HG03442 (cell line): ENCODE data around the gene OR2D3.
"Not testable (repeated sequence)": the region's sequence is repeated elsewhere in the genome, so short reads cannot be mapped to it uniquely, and the experiment has no call there.

ENCODE experiments used
- ATAC-seq: cut with Tn5 transposase; IDR thresholded peaks from one replicate; pipeline ENCODE4 v1.9.1; 2021; ENCODE audit warnings: mild to moderate bottlenecking, moderate library complexity; ENCODE audit not compliant: unreplicated experiment

Gene OR2D3, protein sequence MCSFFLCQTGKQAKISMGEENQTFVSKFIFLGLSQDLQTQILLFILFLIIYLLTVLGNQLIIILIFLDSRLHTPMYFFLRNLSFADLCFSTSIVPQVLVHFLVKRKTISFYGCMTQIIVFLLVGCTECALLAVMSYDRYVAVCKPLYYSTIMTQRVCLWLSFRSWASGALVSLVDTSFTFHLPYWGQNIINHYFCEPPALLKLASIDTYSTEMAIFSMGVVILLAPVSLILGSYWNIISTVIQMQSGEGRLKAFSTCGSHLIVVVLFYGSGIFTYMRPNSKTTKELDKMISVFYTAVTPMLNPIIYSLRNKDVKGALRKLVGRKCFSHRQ

DNA sequence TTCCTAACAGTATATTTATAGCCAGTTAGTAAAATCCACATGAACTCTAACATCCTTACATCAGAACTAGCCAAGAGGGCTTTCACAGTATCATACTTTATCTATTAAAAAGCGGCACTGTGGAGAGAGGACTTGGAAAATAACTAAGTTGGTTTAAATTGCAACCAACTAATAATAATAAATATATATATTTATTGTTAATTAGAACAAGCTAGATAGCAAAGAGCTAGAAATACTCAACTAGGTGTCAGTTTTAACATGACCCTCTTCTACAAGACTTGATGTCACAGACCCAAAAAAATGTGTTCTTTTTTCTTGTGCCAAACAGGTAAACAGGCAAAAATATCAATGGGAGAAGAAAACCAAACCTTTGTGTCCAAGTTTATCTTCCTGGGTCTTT lies at the start of gene OR2D3:
Gene OR2D3 (plus strand): TSS at position 301 of the 400 bp plus-strand sequence. CDS start 0 bp downstream, at position 301.
- ATAC-seq, result no peak

DNA sequence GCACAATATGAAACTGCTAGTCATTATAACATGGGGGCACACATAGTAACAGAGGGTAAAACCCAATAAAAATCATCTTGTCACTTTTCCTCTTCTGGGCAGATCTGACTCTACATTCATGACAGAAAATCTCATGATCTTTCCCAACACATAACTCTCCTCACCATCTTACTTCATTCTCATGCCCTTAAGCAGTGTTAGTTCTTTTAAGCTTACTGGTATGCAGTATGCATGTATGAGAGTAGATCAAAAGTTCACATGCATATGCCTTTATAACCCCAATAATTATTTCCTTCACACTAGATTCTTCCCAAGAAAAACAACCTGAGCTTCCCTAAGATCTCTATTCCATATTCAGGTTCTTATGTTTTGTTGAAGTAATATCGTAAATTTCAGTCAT lies 49.5 kb upstream of the OR2D3 start:
- no peak for ATAC-seq

DNA sequence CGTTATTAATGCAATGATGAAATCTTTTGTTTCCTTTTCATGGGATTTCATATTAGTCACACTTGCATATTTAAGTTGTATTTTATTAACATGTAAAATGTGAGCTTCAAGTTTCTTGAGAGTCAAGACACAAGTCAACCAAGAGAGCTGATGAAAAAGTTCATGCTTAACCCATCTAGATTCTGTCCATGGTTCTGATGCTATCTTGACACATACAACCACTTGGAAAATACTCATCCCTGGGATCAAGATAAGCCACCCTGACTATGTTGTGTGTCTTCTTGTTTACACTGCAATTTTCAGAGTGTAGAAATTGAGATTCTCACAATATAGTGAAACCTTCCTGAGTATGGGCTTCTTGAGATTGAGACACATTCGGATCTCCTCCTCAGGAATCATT lies 45.0 kb upstream of the OR2D3 start:
- no peak for ATAC-seq

DNA sequence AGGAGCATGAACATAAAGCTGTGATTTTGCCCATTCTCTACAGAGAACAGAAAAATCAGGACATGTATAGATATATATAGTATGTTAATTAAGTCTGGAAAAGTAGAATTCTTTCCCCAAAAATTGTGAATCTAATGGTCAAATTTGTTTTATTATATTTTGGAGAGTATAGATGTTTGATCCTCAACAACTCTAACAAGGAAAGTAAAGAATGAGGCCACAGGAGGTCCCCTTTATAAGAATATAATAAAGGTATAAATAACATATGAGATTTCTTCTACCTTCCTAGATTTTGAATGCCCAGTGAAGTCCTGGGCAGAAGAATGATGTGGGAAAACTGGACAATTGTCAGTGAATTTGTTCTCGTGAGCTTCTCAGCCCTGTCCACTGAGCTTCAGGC lies 44.5 kb upstream of the OR2D3 start, which contains the start of gene OR10A4:
Gene OR10A4 (plus strand): TSS at position 301 of the 400 bp plus-strand sequence. CDS start 23 bp downstream, at position 324.
- no peak for ATAC-seq

DNA sequence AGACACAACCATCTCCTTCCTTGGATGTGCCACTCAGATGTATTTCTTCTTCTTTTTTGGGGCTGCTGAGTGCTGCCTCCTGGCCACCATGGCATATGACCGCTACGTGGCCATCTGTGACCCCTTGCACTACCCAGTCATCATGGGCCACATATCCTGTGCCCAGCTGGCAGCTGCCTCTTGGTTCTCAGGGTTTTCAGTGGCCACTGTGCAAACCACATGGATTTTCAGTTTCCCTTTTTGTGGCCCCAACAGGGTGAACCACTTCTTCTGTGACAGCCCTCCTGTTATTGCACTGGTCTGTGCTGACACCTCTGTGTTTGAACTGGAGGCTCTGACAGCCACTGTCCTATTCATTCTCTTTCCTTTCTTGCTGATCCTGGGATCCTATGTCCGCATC lies 43.9 kb upstream of the OR2D3 start:
- ATAC-seq, result no peak

DNA sequence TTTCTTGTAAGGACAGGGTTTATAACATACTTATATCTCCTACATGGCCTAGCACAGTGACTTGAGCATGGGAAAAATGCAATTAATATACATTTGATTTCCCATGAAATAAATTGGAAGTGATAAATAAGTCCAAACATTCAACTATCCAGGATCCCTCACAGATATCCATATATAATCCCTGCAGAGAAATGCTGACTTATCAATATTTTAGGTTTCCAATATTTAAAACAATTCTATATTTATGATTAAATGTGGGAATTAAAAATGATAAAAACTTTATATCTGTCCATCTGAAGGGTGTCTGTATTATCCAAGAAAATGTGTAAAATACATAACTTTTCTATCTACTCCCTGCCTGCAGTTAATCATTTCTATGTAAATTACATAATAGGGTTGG lies 38.1 kb upstream of the OR2D3 start:
- ATAC-seq, result no peak

DNA sequence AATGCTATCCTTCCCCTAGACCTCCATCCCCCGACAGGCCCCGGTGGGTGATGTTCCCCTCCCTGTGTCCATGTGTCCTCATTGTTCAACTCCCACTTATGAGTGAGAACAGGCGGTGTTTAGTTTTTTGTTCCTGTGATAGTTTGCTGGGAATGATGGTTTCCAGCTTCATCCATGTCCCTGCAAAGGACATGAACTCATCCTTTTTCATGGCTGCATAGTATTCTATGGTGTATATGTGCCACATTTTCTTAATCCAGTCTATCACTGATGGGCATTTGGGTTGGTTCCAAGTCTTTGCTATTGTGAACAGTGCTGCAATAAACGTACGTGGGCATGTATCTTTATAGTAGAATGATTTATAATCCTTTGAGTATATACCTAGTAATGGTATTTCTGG lies 33.1 kb upstream of the OR2D3 start:
- ATAC-seq, result not testable (repeated sequence)

DNA sequence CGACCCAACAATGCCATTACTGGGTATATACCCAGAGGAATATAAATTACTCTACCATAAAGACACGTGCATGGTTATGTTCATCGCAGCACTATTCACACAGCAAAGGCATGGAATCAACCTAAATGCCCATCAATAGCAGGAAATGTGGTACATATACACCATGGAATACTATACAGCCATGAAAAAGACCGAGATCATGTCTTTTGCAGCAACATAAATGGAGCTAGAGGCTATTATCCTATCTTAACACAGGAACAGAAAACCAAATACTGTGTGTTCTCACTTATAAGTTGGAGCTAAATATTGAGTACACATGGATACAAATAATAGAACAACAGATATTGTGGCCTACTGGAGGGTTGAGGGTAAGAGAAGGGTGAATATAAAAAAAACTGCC lies 32.0 kb upstream of the OR2D3 start:
- ATAC-seq, result no peak

DNA sequence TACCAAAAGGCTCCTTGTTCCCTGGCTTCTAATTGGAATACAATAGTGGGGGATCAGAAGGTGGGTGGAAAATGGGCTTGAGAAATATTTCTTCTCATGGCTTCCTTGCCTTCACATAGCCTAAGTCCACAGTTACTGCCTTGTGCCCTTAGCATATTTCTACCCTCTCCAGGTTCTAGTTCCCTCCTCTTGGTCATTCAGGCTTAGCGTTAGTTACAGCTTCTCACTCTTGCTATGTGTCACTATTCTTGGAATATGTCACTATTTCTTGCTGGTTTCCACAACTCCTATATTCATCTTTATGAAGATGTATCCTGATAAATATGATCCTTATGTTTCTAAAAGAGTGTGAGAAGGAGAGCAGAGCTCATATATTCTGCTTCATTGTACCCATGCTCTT lies 31.0 kb upstream of the OR2D3 start:
- no peak for ATAC-seq

DNA sequence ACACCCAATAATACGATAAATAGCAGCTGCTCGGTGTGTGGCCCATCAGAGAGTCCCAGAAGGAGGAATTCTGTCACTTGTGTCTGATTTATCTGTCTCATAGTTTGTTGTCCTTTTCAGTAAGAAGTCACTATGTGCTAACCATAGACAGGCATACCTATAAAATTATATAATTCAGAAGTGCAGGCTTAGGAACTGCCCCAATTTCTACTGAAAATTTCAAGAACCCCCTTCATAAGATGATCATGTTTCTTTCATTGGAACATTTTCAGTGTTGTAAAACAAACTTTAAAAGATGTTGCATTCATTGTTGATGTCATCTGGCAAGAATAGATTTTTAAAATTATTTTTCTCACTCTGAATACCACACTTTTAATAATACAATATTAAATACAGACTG lies 28.4 kb upstream of the OR2D3 start, which contains the start of gene OR2D2:
Gene OR2D2 (minus strand): TSS at position 101 of the 400 bp plus-strand sequence. CDS start 0 bp downstream, at position 101.
- no peak for ATAC-seq

DNA sequence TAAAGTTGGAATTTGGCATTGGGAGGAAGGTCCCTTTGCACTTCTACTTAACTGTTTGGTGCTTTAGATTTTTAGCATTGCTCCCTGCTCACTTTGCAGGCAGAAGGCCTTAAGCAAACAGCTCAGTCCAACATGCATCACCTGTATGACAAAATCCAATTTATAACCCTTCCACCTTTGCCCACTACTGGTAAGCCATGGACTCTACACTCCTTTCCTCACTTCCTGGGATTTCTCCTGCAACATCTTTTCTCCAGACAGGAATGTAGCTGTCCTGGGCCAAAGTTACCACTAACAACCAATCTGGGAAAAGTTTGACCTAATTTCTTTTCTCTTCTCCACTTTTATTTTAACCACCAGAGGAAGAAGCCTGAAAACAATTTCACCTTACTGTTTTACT lies 26.7 kb upstream of the OR2D3 start:
- ATAC-seq, result no peak

DNA sequence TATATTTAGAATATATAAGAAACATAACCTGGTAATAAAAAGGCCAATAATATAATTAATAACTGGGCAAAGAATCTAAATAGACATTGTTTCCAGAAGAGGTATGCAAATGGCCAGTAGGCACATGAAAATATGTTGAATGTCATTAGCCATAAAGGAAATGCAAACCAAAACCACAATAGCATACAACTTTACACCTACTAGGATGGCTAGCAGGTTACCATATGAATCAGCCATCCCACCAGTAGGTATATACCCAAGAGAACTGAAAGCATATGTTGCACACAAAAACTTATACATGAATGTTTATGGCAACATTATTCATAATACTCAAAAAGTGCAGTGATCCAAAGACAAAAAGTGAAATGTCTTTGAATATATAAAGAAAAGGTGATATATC lies 25.8 kb upstream of the OR2D3 start:
- ATAC-seq, result peak; percentile 92

DNA sequence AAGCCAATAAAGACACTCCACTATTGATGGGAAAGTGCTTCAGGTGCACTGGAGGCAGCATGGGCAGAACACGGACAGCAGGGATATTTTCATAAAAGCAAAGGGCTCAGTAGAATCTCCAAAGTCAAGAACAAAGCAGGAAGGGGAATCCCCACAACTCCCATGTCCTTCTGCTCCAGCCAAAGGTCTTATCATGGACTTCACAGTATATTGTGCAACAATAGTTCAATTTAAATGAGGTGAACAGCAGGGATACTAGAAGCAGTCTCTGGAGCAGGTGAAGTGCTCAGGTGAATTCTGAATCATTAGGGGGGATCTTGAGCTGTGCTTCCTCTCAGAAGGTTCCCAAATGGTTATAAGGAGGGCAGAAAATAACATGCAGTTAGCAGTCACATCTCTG lies 21.9 kb upstream of the OR2D3 start:
- ATAC-seq, result no peak

DNA sequence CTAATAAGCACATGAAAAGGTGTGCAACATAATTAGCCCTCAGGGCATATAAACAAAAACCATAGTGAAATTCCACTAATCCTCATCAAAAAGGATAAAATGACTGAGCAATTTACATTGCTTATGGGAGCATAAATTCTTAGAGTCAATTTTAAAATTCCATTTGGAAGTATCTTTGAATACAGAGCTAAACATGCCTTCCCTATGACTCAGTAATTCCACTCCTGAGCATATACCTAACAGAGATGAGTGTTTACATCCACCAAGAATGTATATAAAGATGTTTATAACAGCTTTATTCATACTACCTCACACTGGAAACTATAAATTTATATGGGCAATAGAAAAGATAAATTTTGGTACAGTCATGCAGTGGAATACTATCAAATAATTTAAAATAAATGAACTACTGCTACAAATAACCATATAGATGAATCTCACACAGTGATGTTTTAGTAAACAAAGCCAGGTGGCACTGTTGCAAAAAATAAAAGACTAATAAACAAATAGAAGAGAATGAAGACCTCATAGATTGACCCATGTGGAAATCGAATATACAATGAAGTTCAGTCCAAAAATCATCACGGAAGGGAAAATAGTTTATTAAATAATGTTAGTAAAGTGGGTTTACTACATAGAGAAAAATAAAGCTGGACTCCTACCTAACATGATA lies 20.3 kb upstream of the OR2D3 start:
- no peak for ATAC-seq

DNA sequence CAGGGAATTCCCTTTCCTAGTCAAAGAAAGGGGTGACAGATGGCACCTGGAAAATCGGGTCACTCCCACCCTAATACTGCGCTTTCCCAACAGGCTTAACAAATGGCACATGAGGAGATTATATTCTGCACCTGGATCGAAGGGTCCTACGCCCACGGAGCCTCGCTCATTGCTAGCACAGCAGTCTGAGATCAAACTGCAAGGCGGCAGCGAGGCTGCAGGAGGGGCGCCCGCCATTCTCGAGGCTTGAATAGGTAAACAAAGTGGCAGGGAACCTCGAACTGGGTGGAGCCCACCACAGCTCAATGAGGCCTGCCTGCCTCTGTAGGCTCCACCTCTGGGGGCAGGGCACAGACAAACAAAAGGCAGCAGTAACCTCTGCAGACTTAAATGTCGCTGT lies 16.0 kb upstream of the OR2D3 start:
- ATAC-seq, result not testable (repeated sequence)

DNA sequence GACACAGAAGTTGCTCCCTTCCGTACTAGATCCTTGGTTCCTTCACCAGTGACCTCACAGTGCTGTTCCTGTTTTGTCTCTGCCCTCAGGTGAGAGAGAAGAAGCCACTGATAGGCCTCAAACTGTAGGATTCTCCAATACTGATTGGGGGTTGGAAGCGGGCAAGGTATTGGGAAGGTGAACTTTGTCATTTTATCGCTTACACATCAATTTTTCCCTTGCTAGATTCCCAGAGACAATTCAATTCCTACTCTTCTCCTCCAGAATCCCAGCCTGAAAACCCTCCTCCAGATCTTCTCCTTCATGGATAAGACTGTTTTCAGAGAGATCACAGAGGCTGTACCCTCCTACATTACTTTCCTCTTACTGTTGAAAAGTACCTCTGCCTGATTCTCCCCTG lies 9.4 kb upstream of the OR2D3 start:
- ATAC-seq, result no peak

DNA sequence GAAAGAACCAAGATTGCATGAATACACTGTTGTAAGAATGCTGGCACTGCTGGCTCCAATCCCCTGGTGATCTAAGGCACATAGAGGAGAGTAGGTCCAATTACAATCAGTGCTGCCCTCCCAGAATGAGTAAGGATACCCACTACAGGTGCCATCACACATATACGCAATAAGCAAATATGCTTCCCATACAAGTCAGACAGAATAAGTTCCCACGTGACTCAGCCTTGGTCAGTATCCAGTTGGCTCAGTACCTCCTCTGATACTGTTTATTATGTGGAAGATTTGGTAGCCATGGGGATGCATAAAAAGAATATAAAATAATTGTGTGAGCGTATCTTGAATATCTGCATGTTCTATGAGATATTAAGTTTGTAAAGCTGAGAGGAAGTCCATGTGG lies 8.9 kb upstream of the OR2D3 start:
- ATAC-seq, result no peak

DNA sequence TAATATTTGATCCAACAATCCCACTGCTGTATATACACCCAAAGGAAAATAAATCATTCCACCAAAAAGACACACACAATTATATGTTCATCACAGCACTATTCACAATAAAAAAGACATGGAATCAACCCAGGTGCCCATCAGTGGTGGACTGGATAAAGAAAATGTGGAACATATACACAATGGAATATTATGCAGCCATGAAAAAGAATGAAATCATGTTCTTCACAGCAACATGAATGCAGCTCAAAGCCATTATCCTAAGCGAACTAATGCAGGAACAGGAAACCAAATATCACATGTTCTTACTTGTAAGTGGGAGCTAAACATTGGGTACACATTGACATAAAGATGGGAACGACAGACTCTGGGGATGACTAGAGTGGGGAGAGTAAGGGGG lies 1.1 kb upstream of the OR2D3 start:
- no peak for ATAC-seq

DNA sequence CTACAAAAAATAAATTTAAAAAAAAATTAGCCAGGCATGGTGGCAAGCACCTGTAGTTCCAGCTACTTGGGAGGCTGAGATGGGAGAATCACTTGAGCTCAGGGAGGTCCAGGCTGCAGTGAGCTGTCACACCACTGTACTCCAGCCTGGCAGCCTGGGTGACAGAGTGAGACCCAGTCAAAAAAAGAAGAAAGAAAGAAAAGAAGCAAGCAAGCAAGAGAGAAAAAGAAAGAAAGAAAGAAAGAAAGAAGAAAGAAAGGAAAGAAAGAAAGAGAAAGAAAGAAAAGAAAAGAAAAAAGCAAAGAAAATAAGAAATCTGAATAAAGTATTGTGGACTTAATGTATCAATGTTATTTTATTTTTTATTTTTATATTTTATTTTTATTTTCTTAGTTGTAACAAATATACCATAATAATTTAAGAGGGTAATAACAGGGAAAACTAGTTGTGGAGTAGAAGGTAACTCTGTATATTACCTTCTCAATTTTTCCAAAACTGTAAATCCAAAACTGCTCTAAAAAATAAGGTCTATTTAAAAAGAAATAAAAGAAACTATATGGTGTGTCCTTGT lies 4.3 kb downstream of the OR2D3 start:
- no peak for ATAC-seq

DNA sequence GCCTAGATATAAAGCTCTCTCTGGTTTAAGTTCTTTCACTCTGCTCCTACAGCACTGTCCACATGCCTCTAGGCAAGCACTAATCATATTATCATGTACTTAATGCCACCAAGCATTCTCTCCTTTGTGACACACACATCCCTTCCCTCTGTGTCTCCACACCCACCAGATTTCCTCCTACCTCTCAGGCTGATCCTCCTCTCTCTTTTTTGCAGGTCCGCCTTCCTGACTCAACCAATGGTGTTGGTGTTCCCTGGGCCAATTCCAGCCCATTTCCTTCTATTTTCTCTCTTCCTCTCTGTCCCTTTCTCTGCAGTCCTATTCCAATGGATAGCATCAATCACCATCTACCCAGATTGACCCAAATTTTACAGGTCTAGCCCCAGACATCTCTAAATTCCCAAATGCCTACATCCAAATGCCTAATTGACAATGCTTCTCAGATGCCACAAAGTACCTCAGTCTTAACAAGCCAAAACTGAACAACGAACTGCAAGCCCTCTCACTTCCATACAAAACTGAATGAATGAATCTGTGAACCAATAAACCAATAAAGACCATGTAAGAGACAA lies 4.9 kb downstream of the OR2D3 start:
- ATAC-seq, result peak; percentile 8

DNA sequence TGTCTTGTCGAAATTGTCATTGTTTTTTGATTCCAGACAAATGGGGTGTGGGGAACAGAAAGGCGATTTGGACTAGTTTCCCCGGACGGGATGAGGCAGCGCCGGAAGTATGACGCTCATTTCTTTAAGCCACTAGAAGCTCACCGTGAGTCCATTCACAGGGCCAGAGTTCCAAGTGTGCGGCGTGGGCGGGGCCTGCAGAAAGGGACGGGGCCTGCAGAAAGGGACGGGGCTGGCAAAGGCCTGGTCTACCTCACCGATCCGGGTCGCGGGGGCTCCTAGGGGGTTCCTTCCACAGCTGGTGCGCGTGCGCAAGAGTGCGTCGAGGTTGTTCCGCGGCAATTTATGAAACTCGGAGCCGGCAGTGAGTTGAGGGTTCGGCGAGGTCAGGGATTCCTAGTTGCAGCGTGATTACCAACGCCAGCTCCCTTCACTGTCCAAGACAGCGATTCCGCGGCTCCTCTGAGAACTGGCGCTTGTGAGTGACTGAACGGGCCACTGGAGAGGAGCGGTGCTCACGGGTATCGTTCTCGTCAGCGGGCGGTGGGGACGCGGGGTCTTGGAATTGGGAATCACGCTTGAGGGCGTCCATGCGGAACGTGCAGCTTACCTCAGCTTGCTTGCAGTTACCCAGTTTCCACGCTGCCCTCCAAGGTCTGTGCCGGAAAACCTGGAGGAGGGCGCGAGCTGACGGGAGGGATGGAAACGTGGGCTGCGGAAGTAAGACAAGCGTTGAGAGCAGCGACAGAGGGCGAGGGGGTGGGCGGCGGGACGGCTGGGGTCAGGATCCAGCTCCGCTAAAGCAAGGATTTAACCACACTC lies 5.6 kb downstream of the OR2D3 start, which contains the start of gene ZNF215:
Gene ZNF215 (plus strand): TSS at position 219 of the 822 bp plus-strand sequence. CDS start 5,847 bp downstream, outside the sequence.
- ATAC-seq, result peak; percentile 75
